Lower lobe of right lung (tissue), 2 donors: ENCODE data around the gene MARVELD1. TPM values are rescaled to one million over a fixed set of nuclear protein-coding genes. Genes with fewer than 3 reads are reported as not detected.

Experiments used
- ATAC-seq, 2 donors: fragments of 200-7000 bp; cut with Tn5 transposase; one replicate each; pipeline ENCODE4 v1.9.1; 2020 to 2022; ENCODE audit warnings: mild to moderate bottlenecking in 2 of 2, moderate library complexity in 2 of 2
- DNase-seq: peaks from one replicate; pipeline ENCODE4 v3.0.0-alpha.2; 2020
- H3K27ac ChIP-seq: fragments of 200-600 bp; one replicate; pipeline ENCODE4 v1.8.0; 2022
- H3K27me3 ChIP-seq: fragments of 200-600 bp; one replicate; pipeline ENCODE4 v1.8.0; 2022; ENCODE audit warnings: low read depth
- H3K36me3 ChIP-seq: fragments of 200-600 bp; one replicate; pipeline ENCODE4 v1.8.0; 2022; ENCODE audit warnings: mild to moderate bottlenecking
- H3K4me1 ChIP-seq: fragments of 200-600 bp; one replicate; pipeline ENCODE4 v1.8.0; 2022
- H3K4me3 ChIP-seq: fragments of 200-600 bp; one replicate; pipeline ENCODE4 v1.8.0; 2022; ENCODE audit warnings: mild to moderate bottlenecking
- H3K9me3 ChIP-seq: fragments of 200-600 bp; one replicate; pipeline ENCODE4 v1.8.0; 2022
- CTCF ChIP-seq: fragments of 200-600 bp; IDR thresholded peaks from one replicate; pipeline ENCODE4 v1.8.0; 2022; ENCODE audit warnings: antibody characterized with exemption, mild to moderate bottlenecking
- intact Hi-C: fragments of 100-400 bp; cut with DNase I; formaldehyde crosslinking; loops from one replicate; pipeline ENCODE4 v1.11.0; 2022
- total RNA-seq: library from RNA; stranded (reverse); fragmentation: NEBNext Ultra II Directional; extraction: Animal tissue kit (Norgen Biotek cat#: 25700); gene quantifications from one replicate; pipeline ENCODE4 v1.2.1, GENCODE V29; 2021
- donor health status: DM: no; HTN: yes; CAD: no; lungs with severe emphysema.

Gene MARVELD1
- total RNA-seq, 1 donor from 2014 or later = 36.5 TPM

GRCh38 chr10:97760461-97761257 is 47.1 kb downstream of the MARVELD1 start:
- intact Hi-C loops = no loop called here

GRCh38 chr10:97761331-97761865 is 47.9 kb downstream of the MARVELD1 start:
- H3K4me1 ChIP-seq = no peaks in the 10 kb centered on the region
- intact Hi-C loops = no loop called here
- H3K9me3 ChIP-seq = no peaks in the 10 kb centered on the region
- H3K27me3 ChIP-seq = no peaks in the 10 kb centered on the region
- DNase-seq (no peak), ATAC-seq (no peak)
- no peak for TF ChIP-seq CTCF
- peaks cover 49% of the 10 kb centered on the region for H3K36me3 ChIP-seq
- H3K4me3 ChIP-seq = no peak overlapping the region
- no peak overlapping the region for H3K27ac ChIP-seq

More at GRCh38 chr10:97760461-97761257, 47.1 kb downstream of the MARVELD1 start:
- Histone ChIP-seq H3K9me3 (no peaks in the 10 kb centered on the region), H3K27ac (no peak overlapping the region), H3K4me3 (no peak overlapping the region), H3K27me3 (no peaks in the 10 kb centered on the region), H3K4me1 (no peaks in the 10 kb centered on the region), H3K36me3 (peaks cover 57% of the 10 kb centered on the region)
- TF ChIP-seq CTCF = no peak
- ATAC-seq (no peak), DNase-seq (no peak)

GRCh38 chr10:97762056-97762455 is 48.5 kb downstream of the MARVELD1 start:
- TF ChIP-seq CTCF = no peak
- H3K4me3 ChIP-seq = no peak overlapping the region
- DNase-seq (no peak), ATAC-seq (no peak)
- H3K36me3 ChIP-seq = peaks cover 43% of the 10 kb centered on the region
- intact Hi-C loops = no loop called here
- no peaks in the 10 kb centered on the region for H3K9me3 ChIP-seq
- H3K27me3 ChIP-seq = no peaks in the 10 kb centered on the region
- H3K4me1 ChIP-seq = no peaks in the 10 kb centered on the region
- H3K27ac ChIP-seq = no peak overlapping the region

- no peaks in the 10 kb centered on the region for H3K9me3 ChIP-seq
- no peak for TF ChIP-seq CTCF
- peaks cover 35% of the 10 kb centered on the region for H3K36me3 ChIP-seq
- H3K27me3 ChIP-seq = no peaks in the 10 kb centered on the region
- H3K27ac ChIP-seq = no peak overlapping the region
- H3K4me3 ChIP-seq = no peak overlapping the region
- H3K4me1 ChIP-seq = no peaks in the 10 kb centered on the region
- DNase-seq (no peak), ATAC-seq (no peak)
- intact Hi-C loops = no loop called here
These were observed 49.3 kb downstream of the MARVELD1 start for GRCh38 chr10:97762816-97763215.

GRCh38 chr10:97763411-97763810 is 49.9 kb downstream of the MARVELD1 start:
- H3K9me3 ChIP-seq = no peaks in the 10 kb centered on the region
- no peak overlapping the region for H3K4me3 ChIP-seq
- intact Hi-C loops = no loop called here
- H3K27me3 ChIP-seq = no peaks in the 10 kb centered on the region
- DNase-seq (no peak), ATAC-seq (no peak)
- H3K4me1 ChIP-seq = no peaks in the 10 kb centered on the region
- TF ChIP-seq CTCF = no peak
- H3K36me3 ChIP-seq = peaks cover 31% of the 10 kb centered on the region
- no peak overlapping the region for H3K27ac ChIP-seq
